ENCODE results near the gene LINC00237. TPM values are rescaled to one million over a fixed set of nuclear protein-coding genes. Genes with fewer than 3 reads are reported as not detected.

The LINC00237 gene
- total and polyA plus RNA-seq, 4 experiments from 2014 or later = not detected

- peaks cover 31 to 32% of the 10 kb centered on the region in 2 donors for H3K27me3 Mint-ChIP-seq
- H3K9me3 ChIP-seq (ENCODE audit: control insufficient read depth in 1 of 2, low read length in 2 of 2) = no peaks in the 10 kb centered on the region
- no peak overlapping the region for H3K4me3 Mint-ChIP-seq
- H3K36me3 Mint-ChIP-seq = no peaks in the 10 kb centered on the region
- H3K36me3 ChIP-seq (ENCODE audit: insufficient read depth, low read length) = no peaks in the 10 kb centered on the region
- peaks cover 4% of the 10 kb centered on the region for H3K27me3 ChIP-seq (ENCODE audit: insufficient read depth, low read length)
- no peak overlapping the region for H3K27ac ChIP-seq (ENCODE audit: low read depth, low read length)
- intact Hi-C loops (cut with micrococcal nuclease) = no loop called here
- ChIA-PET CTCF (ENCODE audit: partially characterized antibody) (no interaction called here), POLR2A (ENCODE audit: partially characterized antibody) (no interaction called here)
- no peak overlapping the region for H3K27ac Mint-ChIP-seq
- peaks cover 0 to 2% (median 0%) of the 10 kb centered on the region in 8 donors for H3K9me3 Mint-ChIP-seq
- H3K4me1 Mint-ChIP-seq = peaks cover 0 to 2% (median 0%) of the 10 kb centered on the region in 4 donors
- DNase-seq = no peak
- H3K4me3 ChIP-seq (ENCODE audit: low read length in 2 of 2) = no peak overlapping the region
- H3K4me1 ChIP-seq (ENCODE audit: insufficient read depth, low read length) = no peaks in the 10 kb centered on the region
Measured at GRCh38 chr20:21111416-21111815, 5.3 kb upstream of the LINC00237 start.

GRCh38 chr20:21110811-21111210 is 4.7 kb upstream of the LINC00237 start:
- Mint-ChIP-seq H3K9me3 (peaks cover 0 to 3% (median 0%) of the 10 kb centered on the region in 8 donors), H3K27ac (no peak overlapping the region), H3K36me3 (no peaks in the 10 kb centered on the region), H3K4me1 (peaks cover 0 to 8% (median 2%) of the 10 kb centered on the region in 4 donors), H3K4me3 (no peak overlapping the region), H3K27me3 (peaks cover 33 to 35% of the 10 kb centered on the region in 2 donors)
- CTCF ChIA-PET (ENCODE audit: partially characterized antibody) = no interaction called here
- no peaks in the 10 kb centered on the region for H3K36me3 ChIP-seq (ENCODE audit: insufficient read depth, low read length)
- H3K27ac ChIP-seq (ENCODE audit: low read depth, low read length) = no peak overlapping the region
- no peaks in the 10 kb centered on the region for H3K9me3 ChIP-seq (ENCODE audit: control insufficient read depth in 1 of 2, low read length in 2 of 2)
- peaks cover 9% of the 10 kb centered on the region for H3K27me3 ChIP-seq (ENCODE audit: insufficient read depth, low read length)
- POLR2A ChIA-PET (ENCODE audit: partially characterized antibody) = no interaction called here
- peaks cover 1% of the 10 kb centered on the region for H3K4me1 ChIP-seq (ENCODE audit: insufficient read depth, low read length)
- intact Hi-C loops (cut with micrococcal nuclease) = no loop called here
- DNase-seq = no peak
- no peak overlapping the region for H3K4me3 ChIP-seq (ENCODE audit: low read length in 2 of 2)

GRCh38 chr20:21109144-21109543 is 3.0 kb upstream of the LINC00237 start:
- Mint-ChIP-seq H3K36me3 (no peaks in the 10 kb centered on the region), H3K4me1 (peaks cover 2 to 18% (median 5%) of the 10 kb centered on the region in 4 donors), H3K27ac (no peak overlapping the region), H3K27me3 (peaks cover 37 to 38% of the 10 kb centered on the region in 2 donors), H3K9me3 (peaks cover 0 to 3% (median 0%) of the 10 kb centered on the region in 8 donors), H3K4me3 (no peak overlapping the region)
- H3K36me3 ChIP-seq (ENCODE audit: insufficient read depth, low read length) = no peaks in the 10 kb centered on the region
- CTCF ChIA-PET (ENCODE audit: partially characterized antibody) = no interaction called here
- POLR2A ChIA-PET (ENCODE audit: partially characterized antibody) = no interaction called here
- H3K4me1 ChIP-seq (ENCODE audit: insufficient read depth, low read length) = peaks cover 9% of the 10 kb centered on the region
- no peaks in the 10 kb centered on the region for H3K9me3 ChIP-seq (ENCODE audit: control insufficient read depth in 1 of 2, low read length in 2 of 2)
- H3K4me3 ChIP-seq (ENCODE audit: low read length in 2 of 2) = no peak overlapping the region
- no peak overlapping the region for H3K27ac ChIP-seq (ENCODE audit: low read depth, low read length)
- intact Hi-C loops (cut with micrococcal nuclease) = loop anchor here (10.0 kb wide), 1 partner anchor 286 kb away; the partner anchor contains the start of gene NKX2-4
- DNase-seq = no peak
- peaks cover 19% of the 10 kb centered on the region for H3K27me3 ChIP-seq (ENCODE audit: insufficient read depth, low read length)

GRCh38 chr20:21105429-21106170 is 558 bp downstream of the LINC00237 start:
- Histone ChIP-seq H3K36me3 (ENCODE audit: insufficient read depth, low read length) (no peaks in the 10 kb centered on the region), H3K4me3 (ENCODE audit: low read length in 2 of 2) (no peak overlapping the region), H3K4me1 (ENCODE audit: insufficient read depth, low read length) (peaks cover 42% of the 10 kb centered on the region), H3K27me3 (ENCODE audit: insufficient read depth, low read length) (peaks cover 44% of the 10 kb centered on the region), H3K27ac (ENCODE audit: low read depth, low read length) (no peak overlapping the region), H3K9me3 (ENCODE audit: control insufficient read depth in 1 of 2, low read length in 2 of 2) (no peaks in the 10 kb centered on the region)
- H3K9me3 Mint-ChIP-seq = peaks cover 0 to 6% (median 0%) of the 10 kb centered on the region in 8 donors
- H3K4me1 Mint-ChIP-seq = peaks cover 16 to 45% (median 29%) of the 10 kb centered on the region in 4 donors
- no peak for DNase-seq
- H3K27me3 Mint-ChIP-seq = peaks cover 41 to 52% of the 10 kb centered on the region in 2 donors
- peak overlapping the region in 2 of 8 donors; percentile 16 to 52 for H3K4me3 Mint-ChIP-seq
- ChIA-PET CTCF (ENCODE audit: partially characterized antibody) (no interaction called here), POLR2A (ENCODE audit: partially characterized antibody) (no interaction called here)
- intact Hi-C loops (cut with micrococcal nuclease) = loop anchor here (10.0 kb wide), 1 partner anchor 289 kb away; the partner anchor contains the start of gene NKX2-4
- no peak overlapping the region for H3K27ac Mint-ChIP-seq
- peaks cover 0 to 4% of the 10 kb centered on the region in 2 donors for H3K36me3 Mint-ChIP-seq

- H3K4me1 ChIP-seq (ENCODE audit: insufficient read depth, low read length) = peaks cover 46% of the 10 kb centered on the region
- H3K4me3 ChIP-seq (ENCODE audit: low read length in 2 of 2) = no peak overlapping the region
- H3K9me3 ChIP-seq (ENCODE audit: control insufficient read depth in 1 of 2, low read length in 2 of 2) = no peaks in the 10 kb centered on the region
- Mint-ChIP-seq H3K9me3 (peaks cover 0 to 10% (median 0%) of the 10 kb centered on the region in 8 donors), H3K27me3 (peaks cover 45 to 55% of the 10 kb centered on the region in 2 donors), H3K4me1 (peaks cover 16 to 52% (median 34%) of the 10 kb centered on the region in 4 donors), H3K4me3 (peak overlapping the region in 2 of 8 donors; percentile 41 to 67), H3K27ac (peak overlapping the region in 1 of 7 donors; percentile 73), H3K36me3 (peaks cover 0 to 10% of the 10 kb centered on the region in 2 donors)
- H3K36me3 ChIP-seq (ENCODE audit: insufficient read depth, low read length) = no peaks in the 10 kb centered on the region
- POLR2A ChIA-PET (ENCODE audit: partially characterized antibody) = no interaction called here
- no peak overlapping the region for H3K27ac ChIP-seq (ENCODE audit: low read depth, low read length)
- intact Hi-C loops (cut with micrococcal nuclease) = loop anchor here (5.0 to 10.0 kb wide), 2 partner anchors 290 to 407 kb away; partner anchors contain the start of genes NKX2-2 and NKX2-4
- DNase-seq = no peak
- CTCF ChIA-PET (ENCODE audit: partially characterized antibody) = no interaction called here
- H3K27me3 ChIP-seq (ENCODE audit: insufficient read depth, low read length) = peaks cover 47% of the 10 kb centered on the region
Measured at GRCh38 chr20:21104921-21105320, 1.2 kb downstream of the LINC00237 start.

- Histone ChIP-seq H3K27ac (ENCODE audit: low read depth, low read length) (no peak overlapping the region), H3K4me3 (ENCODE audit: low read length in 2 of 2) (no peak overlapping the region), H3K27me3 (ENCODE audit: insufficient read depth, low read length) (peaks cover 52% of the 10 kb centered on the region), H3K4me1 (ENCODE audit: insufficient read depth, low read length) (peaks cover 51% of the 10 kb centered on the region), H3K36me3 (ENCODE audit: insufficient read depth, low read length) (no peaks in the 10 kb centered on the region), H3K9me3 (ENCODE audit: control insufficient read depth in 1 of 2, low read length in 2 of 2) (no peaks in the 10 kb centered on the region)
- peak overlapping the region in 1 of 7 donors; percentile 73 for H3K27ac Mint-ChIP-seq
- H3K4me3 Mint-ChIP-seq = peak overlapping the region in 2 of 8 donors; percentile 41 to 86
- peaks cover 47 to 58% of the 10 kb centered on the region in 2 donors for H3K27me3 Mint-ChIP-seq
- intact Hi-C loops (cut with micrococcal nuclease) = loop anchor here (5.0 to 10.0 kb wide), 2 partner anchors 290 to 408 kb away; partner anchors contain the start of genes NKX2-2 and NKX2-4
- DNase-seq = no peak
- H3K9me3 Mint-ChIP-seq = peaks cover 0 to 10% (median 0%) of the 10 kb centered on the region in 8 donors
- H3K4me1 Mint-ChIP-seq = peaks cover 18 to 57% (median 38%) of the 10 kb centered on the region in 4 donors
- H3K36me3 Mint-ChIP-seq = peaks cover 0 to 11% of the 10 kb centered on the region in 2 donors
- ChIA-PET CTCF (ENCODE audit: partially characterized antibody) (no interaction called here), POLR2A (ENCODE audit: partially characterized antibody) (no interaction called here)
Measured at GRCh38 chr20:21104466-21104761, 1.7 kb downstream of the LINC00237 start.
